Prostate gland (tissue), 2 donors: Measurements from ENCODE around the gene SLC16A8.
A peak's percentile ranks its signal among the peaks of the same experiment; 100 is the strongest.

Source experiments
- CTCF ChIP-seq, 4 experiments: fragments of 200-600 bp in 2 of 4; fragments of 450-650 bp in 2 of 4; sonication (generic) in 2 of 4; IDR thresholded peaks; 1 replicate in 3 of 4; 2 replicates in 1 of 4; pipeline ENCODE4 v1.5.1; 2016 to 2019; ENCODE audit warnings: antibody characterized with exemption in 4 of 4, mild to moderate bottlenecking in 2 of 4, moderate library complexity in 2 of 4
- POLR2AphosphoS5 ChIP-seq: sonication (generic); formaldehyde crosslinking; IDR thresholded peaks from one replicate; pipeline ENCODE4 v1.6.1; 2017; ENCODE audit warnings: antibody characterized with exemption

GRCh38 chr22:38062791-38063190 is 21.2 kb downstream of the SLC16A8 start:
- TF ChIP-seq POLR2AphosphoS5 (peak; percentile 95), CTCF (IDR thresholded peaks at IDR 0.05) (peak in 1 of 4 experiments; percentile 13)
